Panc1 (cell line): ENCODE data around the gene POLR3GL.

Source experiments
- POLR2AphosphoS5 ChIP-seq: IDR thresholded peaks from 2 replicates; pipeline ENCODE4 v1.6.1; 2012; ENCODE audit warnings: mild to moderate bottlenecking, low read depth, low read length, moderate library complexity
- TF ChIP-seq, protein P1 (sequence below): fragments of 450-650 bp; IDR thresholded peaks from 2 replicates; pipeline ENCODE4 v1.5.1; 2017; ENCODE audit warnings: mild to moderate bottlenecking
- TF ChIP-seq, protein P2 (sequence below), 2 experiments: IDR thresholded peaks; 2 replicates each; pipeline ENCODE4 v1.6.1; 2011 to 2012; ENCODE audit warnings: low read depth in 2 of 2, control low read depth in 1 of 2, low read length in 1 of 2, mild to moderate bottlenecking in 1 of 2, moderate library complexity in 1 of 2; ENCODE audit not compliant: insufficient read depth in 1 of 2

DNA sequence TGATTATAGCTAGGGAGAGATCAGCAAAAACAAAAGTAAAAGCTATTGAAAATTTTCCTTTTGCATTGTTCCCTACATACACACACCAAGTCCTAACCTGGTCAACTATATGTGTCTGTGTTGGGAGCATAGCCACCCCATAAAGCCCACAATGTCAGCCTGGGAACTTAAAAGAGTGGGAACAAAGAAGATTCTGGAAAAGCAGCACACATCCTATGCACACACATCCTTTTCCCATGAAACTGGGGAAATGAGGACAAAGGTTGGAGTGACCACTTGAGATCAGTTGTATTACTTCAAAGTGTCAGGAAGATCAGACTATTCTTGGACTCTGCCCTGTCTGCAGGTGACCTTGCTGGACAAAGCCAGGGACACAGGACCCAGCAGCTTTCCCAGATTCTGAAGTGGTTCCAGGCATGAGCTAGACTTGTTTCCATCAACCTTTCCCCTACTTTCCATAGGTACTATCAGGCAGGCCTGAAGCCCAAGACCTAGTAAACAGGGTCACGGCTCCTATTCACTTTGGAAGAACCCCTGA, 16.0 kb downstream of the POLR3GL start:
- TF ChIP-seq, protein P1, sequence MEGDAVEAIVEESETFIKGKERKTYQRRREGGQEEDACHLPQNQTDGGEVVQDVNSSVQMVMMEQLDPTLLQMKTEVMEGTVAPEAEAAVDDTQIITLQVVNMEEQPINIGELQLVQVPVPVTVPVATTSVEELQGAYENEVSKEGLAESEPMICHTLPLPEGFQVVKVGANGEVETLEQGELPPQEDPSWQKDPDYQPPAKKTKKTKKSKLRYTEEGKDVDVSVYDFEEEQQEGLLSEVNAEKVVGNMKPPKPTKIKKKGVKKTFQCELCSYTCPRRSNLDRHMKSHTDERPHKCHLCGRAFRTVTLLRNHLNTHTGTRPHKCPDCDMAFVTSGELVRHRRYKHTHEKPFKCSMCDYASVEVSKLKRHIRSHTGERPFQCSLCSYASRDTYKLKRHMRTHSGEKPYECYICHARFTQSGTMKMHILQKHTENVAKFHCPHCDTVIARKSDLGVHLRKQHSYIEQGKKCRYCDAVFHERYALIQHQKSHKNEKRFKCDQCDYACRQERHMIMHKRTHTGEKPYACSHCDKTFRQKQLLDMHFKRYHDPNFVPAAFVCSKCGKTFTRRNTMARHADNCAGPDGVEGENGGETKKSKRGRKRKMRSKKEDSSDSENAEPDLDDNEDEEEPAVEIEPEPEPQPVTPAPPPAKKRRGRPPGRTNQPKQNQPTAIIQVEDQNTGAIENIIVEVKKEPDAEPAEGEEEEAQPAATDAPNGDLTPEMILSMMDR: no peak
- no peak for TF ChIP-seq POLR2AphosphoS5
- TF ChIP-seq, protein P2, sequence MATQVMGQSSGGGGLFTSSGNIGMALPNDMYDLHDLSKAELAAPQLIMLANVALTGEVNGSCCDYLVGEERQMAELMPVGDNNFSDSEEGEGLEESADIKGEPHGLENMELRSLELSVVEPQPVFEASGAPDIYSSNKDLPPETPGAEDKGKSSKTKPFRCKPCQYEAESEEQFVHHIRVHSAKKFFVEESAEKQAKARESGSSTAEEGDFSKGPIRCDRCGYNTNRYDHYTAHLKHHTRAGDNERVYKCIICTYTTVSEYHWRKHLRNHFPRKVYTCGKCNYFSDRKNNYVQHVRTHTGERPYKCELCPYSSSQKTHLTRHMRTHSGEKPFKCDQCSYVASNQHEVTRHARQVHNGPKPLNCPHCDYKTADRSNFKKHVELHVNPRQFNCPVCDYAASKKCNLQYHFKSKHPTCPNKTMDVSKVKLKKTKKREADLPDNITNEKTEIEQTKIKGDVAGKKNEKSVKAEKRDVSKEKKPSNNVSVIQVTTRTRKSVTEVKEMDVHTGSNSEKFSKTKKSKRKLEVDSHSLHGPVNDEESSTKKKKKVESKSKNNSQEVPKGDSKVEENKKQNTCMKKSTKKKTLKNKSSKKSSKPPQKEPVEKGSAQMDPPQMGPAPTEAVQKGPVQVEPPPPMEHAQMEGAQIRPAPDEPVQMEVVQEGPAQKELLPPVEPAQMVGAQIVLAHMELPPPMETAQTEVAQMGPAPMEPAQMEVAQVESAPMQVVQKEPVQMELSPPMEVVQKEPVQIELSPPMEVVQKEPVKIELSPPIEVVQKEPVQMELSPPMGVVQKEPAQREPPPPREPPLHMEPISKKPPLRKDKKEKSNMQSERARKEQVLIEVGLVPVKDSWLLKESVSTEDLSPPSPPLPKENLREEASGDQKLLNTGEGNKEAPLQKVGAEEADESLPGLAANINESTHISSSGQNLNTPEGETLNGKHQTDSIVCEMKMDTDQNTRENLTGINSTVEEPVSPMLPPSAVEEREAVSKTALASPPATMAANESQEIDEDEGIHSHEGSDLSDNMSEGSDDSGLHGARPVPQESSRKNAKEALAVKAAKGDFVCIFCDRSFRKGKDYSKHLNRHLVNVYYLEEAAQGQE (IDR thresholded peaks at IDR 0.05; ENCODE audit: insufficient read depth in 1 of 2, low read depth in 2 of 2, low read length in 1 of 2): no peak
